SK-N-SH treated with all-trans-retinoic acid at 6 μM for 48 hours (cell line): ENCODE results near the gene HDAC4.

Experiments
- ATAC-seq: fragments of 200-7000 bp; cut with Tn5 transposase; 3 replicates; pipeline ENCODE4 v1.9.1; 2020; ENCODE audit warnings: mild to moderate bottlenecking, moderate library complexity
- ARNTL ChIP-seq: fragments of 450-650 bp; formaldehyde crosslinking; IDR thresholded peaks from 2 replicates; pipeline ENCODE4 v1.5.0; 2020; ENCODE audit warnings: low read depth, mild to moderate bottlenecking, moderate library complexity, borderline replicate concordance
- BACH2 ChIP-seq: fragments of 250-450 bp; sonication (Bioruptor Pico); IDR thresholded peaks from 2 replicates; pipeline ENCODE4 v1.9.0; 2021; ENCODE audit warnings: mild to moderate bottlenecking, borderline replicate concordance
- CREB5 ChIP-seq: fragments of 250-450 bp; sonication (Bioruptor Pico); IDR thresholded peaks from 2 replicates; pipeline ENCODE4 v1.5.1; 2020; ENCODE audit warnings: low read depth, mild to moderate bottlenecking, moderate library complexity
- CSDC2 ChIP-seq: fragments of 250-450 bp; sonication (Bioruptor Pico); IDR thresholded peaks from 2 replicates; pipeline ENCODE4 v1.5.0; 2020; ENCODE audit warnings: mild to moderate bottlenecking, moderate library complexity
- CSRNP3 ChIP-seq: fragments of 250-450 bp; sonication (Bioruptor Pico); IDR thresholded peaks from 2 replicates; pipeline ENCODE4 v1.5.1; 2021; ENCODE audit warnings: mild to moderate bottlenecking, moderate library complexity
- ESRRG ChIP-seq: fragments of 250-450 bp; sonication (Bioruptor Pico); IDR thresholded peaks from 2 replicates; pipeline ENCODE4 v1.6.1; 2021; ENCODE audit warnings: mild to moderate bottlenecking
- GLIS3 ChIP-seq: fragments of 250-450 bp; sonication (Bioruptor Pico); IDR thresholded peaks from 2 replicates; pipeline ENCODE4 v1.5.0; 2020; ENCODE audit warnings: mild to moderate bottlenecking, moderate library complexity
- ISL1 ChIP-seq: fragments of 250-450 bp; sonication (Bioruptor Pico); IDR thresholded peaks from 2 replicates; pipeline ENCODE4 v2.1.2; 2022; ENCODE audit warnings: mild to moderate bottlenecking, moderate library complexity
- OSR1 ChIP-seq: fragments of 250-450 bp; sonication (Bioruptor Pico); IDR thresholded peaks from 2 replicates; pipeline ENCODE4 v1.8.0; 2022; ENCODE audit warnings: moderate library complexity, mild to moderate bottlenecking, inconsistent platforms
- PATZ1 ChIP-seq: fragments of 250-450 bp; sonication (Bioruptor Pico); IDR thresholded peaks from 2 replicates; pipeline ENCODE4 v1.8.0; 2020; ENCODE audit warnings: mild to moderate bottlenecking, moderate library complexity, borderline replicate concordance
- POU6F1 ChIP-seq: fragments of 250-450 bp; sonication (Bioruptor Pico); IDR thresholded peaks from 2 replicates; pipeline ENCODE4 v1.8.0; 2021; ENCODE audit warnings: low read depth, mild to moderate bottlenecking, moderate library complexity, borderline replicate concordance
- PPARA ChIP-seq: fragments of 250-450 bp; sonication (Bioruptor Pico); IDR thresholded peaks from 2 replicates; pipeline ENCODE4 v1.5.0; 2020; ENCODE audit warnings: mild to moderate bottlenecking, borderline replicate concordance
- RARB ChIP-seq: fragments of 250-450 bp; sonication (Bioruptor Pico); IDR thresholded peaks from 2 replicates; pipeline ENCODE4 v1.8.0; 2021; ENCODE audit warnings: mild to moderate bottlenecking, moderate library complexity
- SNAI2 ChIP-seq: fragments of 250-450 bp; sonication (Bioruptor Pico); IDR thresholded peaks from 2 replicates; pipeline ENCODE4 v1.5.0; 2020; ENCODE audit warnings: mild to moderate bottlenecking, moderate library complexity
- TCF4 ChIP-seq: fragments of 250-450 bp; sonication (Bioruptor Pico); IDR thresholded peaks from 2 replicates; pipeline ENCODE4 v1.8.0; 2021; ENCODE audit warnings: mild to moderate bottlenecking, moderate library complexity, borderline replicate concordance
- TOX ChIP-seq: fragments of 250-450 bp; sonication (Bioruptor Pico); IDR thresholded peaks from 2 replicates; pipeline ENCODE4 v1.8.0; 2021; ENCODE audit warnings: mild to moderate bottlenecking, moderate library complexity, borderline replicate concordance
- ZC3H10 ChIP-seq: fragments of 250-450 bp; sonication (Bioruptor Pico); IDR thresholded peaks from 2 replicates; pipeline ENCODE4 v1.5.1; 2021; ENCODE audit warnings: mild to moderate bottlenecking, moderate library complexity
- ZFP30 ChIP-seq: fragments of 450-650 bp; formaldehyde crosslinking; IDR thresholded peaks from 2 replicates; pipeline ENCODE4 v1.5.0; 2022; ENCODE audit warnings: mild to moderate bottlenecking, moderate library complexity
- ZNF565 ChIP-seq: fragments of 450-650 bp; formaldehyde crosslinking; conservative IDR thresholded peaks from 2 replicates; pipeline ENCODE4 v1.5.0; 2020; ENCODE audit warnings: low read depth, mild to moderate bottlenecking, moderate library complexity
- ZNF70 ChIP-seq: fragments of 450-650 bp; formaldehyde crosslinking; IDR thresholded peaks from 2 replicates; pipeline ENCODE4 v1.5.0; 2020; ENCODE audit warnings: mild to moderate bottlenecking, moderate library complexity
- ZNF8 ChIP-seq: fragments of 450-650 bp; formaldehyde crosslinking; IDR thresholded peaks from 2 replicates; pipeline ENCODE4 v1.5.0; 2020; ENCODE audit warnings: mild to moderate bottlenecking, moderate library complexity

Gene HDAC4

GRCh38 chr2:239081046-239081445, 319.8 kb downstream of the HDAC4 start:
- no peak for ATAC-seq

GRCh38 chr2:239079671-239080294, 321.0 kb downstream of the HDAC4 start:
- no peak for ATAC-seq
- TF ChIP-seq ARNTL (CRISPR knock-in tag) (no peak), PPARA (no peak), ZFP30 (CRISPR knock-in tag) (no peak), CREB5 (CRISPR knock-in tag) (no peak), GLIS3 (no peak), BACH2 (CRISPR knock-in tag) (no peak), PATZ1 (CRISPR knock-in tag) (no peak), CSRNP3 (no peak), ZNF70 (no peak), CSDC2 (CRISPR knock-in tag) (no peak), ZNF8 (no peak), POU6F1 (CRISPR knock-in tag) (no peak), ZC3H10 (no peak)
- TF ChIP-seq, all 23 proteins: peak for 0

More at GRCh38 chr2:239081046-239081445, 319.8 kb downstream of the HDAC4 start:
- no peak for TF ChIP-seq CSDC2 (CRISPR knock-in tag)
- no peak for TF ChIP-seq ZNF8
- no peak for TF ChIP-seq ARNTL (CRISPR knock-in tag)
- TF ChIP-seq ISL1, result no peak
- TF ChIP-seq TCF4 (CRISPR knock-in tag), result no peak
- TF ChIP-seq TOX (CRISPR knock-in tag), result no peak
- no peak for TF ChIP-seq GLIS3
- no peak for TF ChIP-seq CSRNP3

- no peak for ATAC-seq
- TF ChIP-seq ZNF8 (no peak), GLIS3 (no peak), TCF4 (CRISPR knock-in tag) (peak; percentile 71)
Measured at GRCh38 chr2:239078128-239078924, 322.5 kb downstream of the HDAC4 start.

- TF ChIP-seq GLIS3 (no peak), ARNTL (CRISPR knock-in tag) (no peak), RARB (CRISPR knock-in tag) (no peak), CSDC2 (CRISPR knock-in tag) (no peak), SNAI2 (no peak), BACH2 (CRISPR knock-in tag) (no peak), ZNF8 (no peak), CREB5 (CRISPR knock-in tag) (no peak), ZNF70 (no peak), PATZ1 (CRISPR knock-in tag) (no peak), ISL1 (no peak), OSR1 (CRISPR knock-in tag) (no peak), ESRRG (CRISPR knock-in tag) (no peak), ZNF565 (CRISPR knock-in tag) (no peak)
- ATAC-seq, result no peak
Measured at GRCh38 chr2:239077260-239077659, 323.6 kb downstream of the HDAC4 start.
